Measurements from ENCODE around the gene PDIK1L. TPM values are rescaled to one million over a fixed set of nuclear protein-coding genes. Genes with fewer than 3 reads are reported as not detected.

PDIK1L gene
- total and polyA plus RNA-seq, 9 of the 15 experiments (the other 6 are each of a cell fraction or from before 2014, with no cell fraction given), result 12.8 to 30.2 (median 21.5) TPM

DNA sequence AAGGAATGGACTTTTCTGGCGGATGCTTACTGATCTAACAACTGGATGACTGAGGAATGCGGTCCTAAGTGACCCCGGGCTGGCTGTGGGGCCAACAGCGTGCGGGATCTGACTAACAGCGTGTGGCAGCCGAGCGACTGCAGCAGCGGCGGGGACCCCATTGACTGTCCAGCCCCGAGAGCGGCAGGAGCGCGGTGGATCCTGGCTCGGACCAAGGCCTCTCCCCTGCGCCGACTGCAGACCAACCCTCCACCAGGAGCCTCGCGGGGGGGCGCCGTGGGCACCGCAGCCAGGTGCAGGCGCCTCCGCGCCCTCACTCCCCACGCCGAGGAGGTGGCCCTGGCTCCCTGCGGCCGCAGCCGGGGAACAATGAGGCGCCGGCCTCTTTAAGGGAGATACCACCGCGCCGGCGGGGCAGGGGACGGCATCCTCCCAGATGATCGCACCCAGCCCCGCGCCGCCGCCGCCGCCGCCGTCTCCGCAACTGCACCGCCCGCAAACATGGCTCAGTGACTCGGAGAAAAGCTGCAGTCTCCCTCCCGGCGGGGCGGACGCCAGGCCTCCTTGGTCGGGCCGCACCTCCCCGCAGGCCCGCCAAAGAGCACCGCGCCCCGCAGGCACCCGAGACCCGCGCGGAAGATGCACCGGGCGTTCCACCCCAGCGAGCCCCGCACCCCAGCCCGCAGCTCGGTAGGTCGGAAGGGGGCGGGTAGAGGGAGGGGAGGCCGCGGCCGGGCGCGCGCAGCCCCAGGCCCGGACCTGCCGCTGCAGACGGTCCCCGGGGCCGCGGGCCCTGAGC is 694 bp upstream of the PDIK1L start (continued):
- TF ChIP-seq, protein P1, sequence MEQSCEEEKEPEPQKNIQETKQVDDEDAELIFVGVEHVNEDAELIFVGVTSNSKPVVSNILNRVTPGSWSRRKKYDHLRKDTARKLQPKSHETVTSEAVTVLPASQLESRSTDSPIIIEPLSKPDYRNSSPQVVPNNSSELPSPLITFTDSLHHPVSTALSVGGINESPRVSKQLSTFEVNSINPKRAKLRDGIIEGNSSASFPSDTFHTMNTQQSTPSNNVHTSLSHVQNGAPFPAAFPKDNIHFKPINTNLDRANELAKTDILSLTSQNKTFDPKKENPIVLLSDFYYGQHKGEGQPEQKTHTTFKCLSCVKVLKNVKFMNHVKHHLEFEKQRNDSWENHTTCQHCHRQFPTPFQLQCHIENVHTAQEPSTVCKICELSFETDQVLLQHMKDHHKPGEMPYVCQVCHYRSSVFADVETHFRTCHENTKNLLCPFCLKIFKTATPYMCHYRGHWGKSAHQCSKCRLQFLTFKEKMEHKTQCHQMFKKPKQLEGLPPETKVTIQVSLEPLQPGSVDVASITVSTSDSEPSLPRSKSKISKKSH (CRISPR knock-in tag; IDR thresholded peaks at IDR 0.05), result no peak
- TF ChIP-seq THRAP3 (IDR thresholded peaks at IDR 0.05; ENCODE audit: borderline replicate concordance), result no peak
- TF ChIP-seq, protein P2, sequence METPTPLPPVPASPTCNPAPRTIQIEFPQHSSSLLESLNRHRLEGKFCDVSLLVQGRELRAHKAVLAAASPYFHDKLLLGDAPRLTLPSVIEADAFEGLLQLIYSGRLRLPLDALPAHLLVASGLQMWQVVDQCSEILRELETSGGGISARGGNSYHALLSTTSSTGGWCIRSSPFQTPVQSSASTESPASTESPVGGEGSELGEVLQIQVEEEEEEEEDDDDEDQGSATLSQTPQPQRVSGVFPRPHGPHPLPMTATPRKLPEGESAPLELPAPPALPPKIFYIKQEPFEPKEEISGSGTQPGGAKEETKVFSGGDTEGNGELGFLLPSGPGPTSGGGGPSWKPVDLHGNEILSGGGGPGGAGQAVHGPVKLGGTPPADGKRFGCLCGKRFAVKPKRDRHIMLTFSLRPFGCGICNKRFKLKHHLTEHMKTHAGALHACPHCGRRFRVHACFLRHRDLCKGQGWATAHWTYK (CRISPR knock-in tag; IDR thresholded peaks at IDR 0.05), result 0 out of 2 replicates have a peak, but pooled peaks have one; percentile 75
- TF ChIP-seq, protein P3, sequence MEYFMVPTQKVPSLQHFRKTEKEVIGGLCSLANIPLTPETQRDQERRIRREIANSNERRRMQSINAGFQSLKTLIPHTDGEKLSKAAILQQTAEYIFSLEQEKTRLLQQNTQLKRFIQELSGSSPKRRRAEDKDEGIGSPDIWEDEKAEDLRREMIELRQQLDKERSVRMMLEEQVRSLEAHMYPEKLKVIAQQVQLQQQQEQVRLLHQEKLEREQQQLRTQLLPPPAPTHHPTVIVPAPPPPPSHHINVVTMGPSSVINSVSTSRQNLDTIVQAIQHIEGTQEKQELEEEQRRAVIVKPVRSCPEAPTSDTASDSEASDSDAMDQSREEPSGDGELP (CRISPR knock-in tag; IDR thresholded peaks at IDR 0.05; ENCODE audit: borderline replicate concordance), result peak; percentile 94
- TF ChIP-seq POLR3G (IDR thresholded peaks at IDR 0.05; ENCODE audit: extremely low read depth, insufficient read length, insufficient replicate concordance), result no peak
- TF ChIP-seq MYNN (IDR thresholded peaks at IDR 0.05), result no peak
- TF ChIP-seq MYNN (CRISPR knock-in tag; IDR thresholded peaks at IDR 0.05), result no peak
- TF ChIP-seq MCM3 (IDR thresholded peaks at IDR 0.05), result no peak
- TF ChIP-seq, protein P4, sequence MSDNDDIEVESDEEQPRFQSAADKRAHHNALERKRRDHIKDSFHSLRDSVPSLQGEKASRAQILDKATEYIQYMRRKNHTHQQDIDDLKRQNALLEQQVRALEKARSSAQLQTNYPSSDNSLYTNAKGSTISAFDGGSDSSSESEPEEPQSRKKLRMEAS (CRISPR knock-in tag; IDR thresholded peaks at IDR 0.05), result peak; percentile 90
- TF ChIP-seq CREB1 (IDR thresholded peaks at IDR 0.05), result no peak
- peak; percentile 65 for TF ChIP-seq CREB1 (CRISPR knock-in tag; IDR thresholded peaks at IDR 0.05)
- 0 out of 2 replicates have a peak, but pooled peaks have one; percentile 10 for TF ChIP-seq ZNF24 (IDR thresholded peaks at IDR 0.05)
- TF ChIP-seq, protein P5, sequence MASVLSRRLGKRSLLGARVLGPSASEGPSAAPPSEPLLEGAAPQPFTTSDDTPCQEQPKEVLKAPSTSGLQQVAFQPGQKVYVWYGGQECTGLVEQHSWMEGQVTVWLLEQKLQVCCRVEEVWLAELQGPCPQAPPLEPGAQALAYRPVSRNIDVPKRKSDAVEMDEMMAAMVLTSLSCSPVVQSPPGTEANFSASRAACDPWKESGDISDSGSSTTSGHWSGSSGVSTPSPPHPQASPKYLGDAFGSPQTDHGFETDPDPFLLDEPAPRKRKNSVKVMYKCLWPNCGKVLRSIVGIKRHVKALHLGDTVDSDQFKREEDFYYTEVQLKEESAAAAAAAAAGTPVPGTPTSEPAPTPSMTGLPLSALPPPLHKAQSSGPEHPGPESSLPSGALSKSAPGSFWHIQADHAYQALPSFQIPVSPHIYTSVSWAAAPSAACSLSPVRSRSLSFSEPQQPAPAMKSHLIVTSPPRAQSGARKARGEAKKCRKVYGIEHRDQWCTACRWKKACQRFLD (CRISPR knock-in tag; IDR thresholded peaks at IDR 0.05), result peak; percentile 37; the same call in 1 of the 2 replicates
- no peak for TF ChIP-seq ILF3 (IDR thresholded peaks at IDR 0.05; ENCODE audit: borderline replicate concordance)
- peak; percentile 78 for TF ChIP-seq FIP1L1 (IDR thresholded peaks at IDR 0.05; ENCODE audit: low read depth, low read length, poor library complexity, severe bottlenecking)
- TF ChIP-seq PRPF4 (IDR thresholded peaks at IDR 0.05; ENCODE audit: insufficient read depth, low read depth, low read length, poor library complexity, severe bottlenecking), result peak; percentile 36
- TF ChIP-seq, protein P6, sequence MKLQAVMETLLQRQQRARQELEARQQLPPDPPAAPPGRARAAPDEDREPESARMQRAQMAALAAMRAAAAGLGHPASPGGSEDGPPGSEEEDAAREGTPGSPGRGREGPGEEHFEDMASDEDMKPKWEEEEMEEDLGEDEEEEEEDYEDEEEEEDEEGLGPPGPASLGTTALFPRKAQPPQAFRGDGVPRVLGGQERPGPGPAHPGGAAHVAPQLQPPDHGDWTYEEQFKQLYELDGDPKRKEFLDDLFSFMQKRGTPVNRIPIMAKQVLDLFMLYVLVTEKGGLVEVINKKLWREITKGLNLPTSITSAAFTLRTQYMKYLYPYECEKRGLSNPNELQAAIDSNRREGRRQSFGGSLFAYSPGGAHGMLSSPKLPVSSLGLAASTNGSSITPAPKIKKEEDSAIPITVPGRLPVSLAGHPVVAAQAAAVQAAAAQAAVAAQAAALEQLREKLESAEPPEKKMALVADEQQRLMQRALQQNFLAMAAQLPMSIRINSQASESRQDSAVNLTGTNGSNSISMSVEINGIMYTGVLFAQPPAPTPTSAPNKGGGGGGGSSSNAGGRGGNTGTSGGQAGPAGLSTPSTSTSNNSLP (IDR thresholded peaks at IDR 0.05; ENCODE audit: borderline replicate concordance, low read depth, low read length), result no peak
- TF ChIP-seq CTBP1 (IDR thresholded peaks at IDR 0.05; ENCODE audit: borderline replicate concordance), result peak; percentile 83
- peak; percentile 64; the same call in 1 of the 2 replicates for TF ChIP-seq BHLHE40 (IDR thresholded peaks at IDR 0.05; ENCODE audit: low read length)
- TF ChIP-seq RB1 (IDR thresholded peaks at IDR 0.05; ENCODE audit: low read depth), result peak; percentile 73
- TF ChIP-seq NFXL1 (CRISPR knock-in tag; IDR thresholded peaks at IDR 0.05), result no peak
- TF ChIP-seq ZNF583 (CRISPR knock-in tag; IDR thresholded peaks at IDR 0.05), result peak; percentile 67; the same call in 1 of the 2 replicates
